GM12878 (cell line): ENCODE results near the gene LIX1L. TPM values are rescaled to one million over a fixed set of nuclear protein-coding genes. Genes with fewer than 3 reads are reported as not detected.

ENCODE experiments used
- ATAC-seq: fragments of 200-7000 bp; cut with Tn5 transposase; 3 replicates; pipeline ENCODE4 v1.9.1; 2020; ENCODE audit warnings: mild to moderate bottlenecking, moderate library complexity
- BruUV-seq: library from RNA; stranded (reverse); fragments of 400-500 nt; replicated peaks from 2 replicates; lab custom pipeline; 2021; lab: Mats Ljungman, UMichigan
- CTCF ChIA-PET: fragments of 300-600 bp; sonication (Branson Sonifier 250); formaldehyde crosslinking; extraction: SDS; loops from one replicate; lab custom pipeline; 2021; ENCODE audit warnings: inconsistent platforms; lab: Yijun Ruan, JAX
- POLR2A ChIA-PET: fragments of 350-600 bp; formaldehyde crosslinking; extraction: SDS; loops from one replicate; lab custom pipeline; 2021; ENCODE audit warnings: inconsistent platforms; lab: Charles Lee
- RAD21 ChIA-PET: fragments of 300-600 bp; sonication (Branson Sonifier 250); formaldehyde crosslinking; loops from one replicate; lab custom pipeline; 2023; ENCODE audit warnings: antibody characterized with exemption; ENCODE audit not compliant: unreplicated experiment; lab: Charles Lee
- SMC1A ChIA-PET: fragments of 300-600 bp; sonication (Branson Sonifier 250); formaldehyde crosslinking; loops from one replicate; lab custom pipeline; 2023; ENCODE audit not compliant: unreplicated experiment, uncharacterized antibody; lab: Charles Lee
- DNase-seq: peaks from one replicate; pipeline ENCODE4 v3.0.0-alpha.2; 2011; ENCODE audit warnings: low read depth, low spot score
- FAIRE-seq: peaks from 3 replicates; lab custom pipeline; 2011; peaks lifted over from hg19 to GRCh38; lab: Jason Lieb, UNC
- H2AFZ ChIP-seq: 2 replicates; pipeline ENCODE4 v1.6.0; 2011; ENCODE audit warnings: low read depth, low read length, control low read depth; ENCODE audit not compliant: control insufficient read depth
- H3K27ac ChIP-seq: 2 replicates; pipeline ENCODE4 v1.5.1; 2011; ENCODE audit warnings: control low read depth; ENCODE audit not compliant: control insufficient read depth, insufficient read depth
- H3K27me3 ChIP-seq, 2 experiments: replicated peaks in 1 of 2; 2 replicates each; pipeline versions ENCODE4 v1.6.0 to v1.6.1; 2011; ENCODE audit warnings: low read length in 1 of 2; ENCODE audit not compliant: control insufficient read depth in 2 of 2, insufficient read depth in 2 of 2
- H3K36me3 ChIP-seq, 2 experiments: 2 replicates each; pipeline ENCODE4 v1.5.1; 2011; ENCODE audit warnings: low read length in 1 of 2; ENCODE audit not compliant: control insufficient read depth in 2 of 2, insufficient read depth in 2 of 2
- H3K4me1 ChIP-seq: 2 replicates; pipeline ENCODE4 v1.6.1; 2011; ENCODE audit warnings: mild to moderate bottlenecking, low read length, moderate library complexity, mixed read lengths; ENCODE audit not compliant: control insufficient read depth, insufficient read depth
- H3K4me2 ChIP-seq: 2 replicates; pipeline ENCODE4 v1.6.0; 2011; ENCODE audit warnings: control low read depth; ENCODE audit not compliant: control insufficient read depth, insufficient read depth
- H3K4me3 ChIP-seq: fragments of 200-600 bp; sonication (generic); 2 replicates; pipeline ENCODE4 v1.5.1; 2016
- H3K79me2 ChIP-seq: 2 replicates; pipeline ENCODE4 v1.6.0; 2011; ENCODE audit warnings: low read length; ENCODE audit not compliant: control insufficient read depth, insufficient read depth
- H3K9ac ChIP-seq: 2 replicates; pipeline ENCODE4 v1.8.0; 2011; ENCODE audit warnings: low read length, control low read depth, mixed read lengths; ENCODE audit not compliant: control insufficient read depth, insufficient read depth
- H3K9me3 ChIP-seq: replicated peaks from 3 replicates; pipeline ENCODE4 v1.5.1; 2011; ENCODE audit warnings: mild to moderate bottlenecking, low read length; ENCODE audit not compliant: control insufficient read depth, insufficient read depth
- H4K20me1 ChIP-seq: 2 replicates; pipeline ENCODE4 v1.6.0; 2011; ENCODE audit not compliant: control insufficient read depth, insufficient read depth
- ATF7 ChIP-seq: fragments of 450-650 bp; IDR thresholded peaks from 2 replicates; pipeline ENCODE4 v1.6.1; 2016; ENCODE audit warnings: low read depth, mild to moderate bottlenecking
- CUX1 ChIP-seq: IDR thresholded peaks from 2 replicates; pipeline ENCODE4 v1.6.1; 2012; ENCODE audit warnings: improper control_type of control experiment, low read depth, low read length; ENCODE audit not compliant: insufficient replicate concordance
- LARP7 ChIP-seq: fragments of 450-650 bp; IDR thresholded peaks from 2 replicates; pipeline ENCODE4 v1.6.1; 2017; ENCODE audit warnings: mild to moderate bottlenecking
- PBX3 ChIP-seq: IDR thresholded peaks from 2 replicates; pipeline ENCODE4 v1.6.1; 2011; ENCODE audit warnings: mild to moderate bottlenecking, low read depth, low read length, moderate library complexity; ENCODE audit not compliant: insufficient replicate concordance
- POLR2A ChIP-seq: IDR thresholded peaks from 2 replicates; pipeline ENCODE4 v1.6.1; 2011; ENCODE audit warnings: low read depth, mild to moderate bottlenecking, low read length
- PRDM15 ChIP-seq: fragments of 450-650 bp; formaldehyde crosslinking; IDR thresholded peaks from 2 replicates; pipeline ENCODE4 v1.4.0; 2020; ENCODE audit warnings: mild to moderate bottlenecking, moderate library complexity
- SPI1 ChIP-seq: IDR thresholded peaks from 2 replicates; pipeline ENCODE4 v1.6.1; 2011; ENCODE audit warnings: low read depth, mild to moderate bottlenecking, low read length, moderate library complexity, borderline replicate concordance; ENCODE audit not compliant: insufficient read depth
- WGBS: methylation state at CpG from one replicate; pipeline ENCODE4 v1.1.6; 2016; ENCODE audit warnings: low lambda C conversion rate; ENCODE audit not compliant: insufficient replicate concordance, insufficient coverage; ENCODE audit errors: missing lambda C conversion rate; 5-methylcytosine and 5-hydroxymethylcytosine counted together
- in situ Hi-C: fragments of 300-500 bp; cut with MboI; formaldehyde crosslinking; loops from 9 replicates; pipeline ENCODE4 v1.14.3; 2018; ENCODE audit warnings: mixed read lengths
- intact Hi-C: fragments of 100-400 bp; cut with micrococcal nuclease; formaldehyde crosslinking; loops from one replicate; pipeline ENCODE4 v1.14.2; 2022; ENCODE audit not compliant: unreplicated experiment
- polyA plus RNA-seq, 11 experiments: library from polyadenylated mRNA; depleted of rRNA in 4 of 11; unstranded in 6 of 11; stranded (reverse) in 5 of 11; fragments of >200 nt; fragmentation: Nextera tagmentation in 4 of 11; fragmentation: Illumina TruSeq in 1 of 11; extraction: Ambion mirVana in 4 of 11; extraction: Trizol in 1 of 11; gene quantifications; 1 replicate in 1 of 11; 2 replicates in 10 of 11; pipeline versions ENCODE4 v1.2.1 to v1.2.3, GENCODE V29; 2011 to 2016; ENCODE audit warnings: inconsistent platforms in 2 of 11, missing spikeins in 2 of 11, low read depth in 1 of 11
- total RNA-seq, 4 experiments: library from RNA; depleted of rRNA in 3 of 4; stranded (reverse); fragments of >200 nt in 3 of 4; fragmentation: Illumina TruSeq in 1 of 4; extraction: Trizol in 1 of 4; gene quantifications; 2 replicates each; pipeline versions ENCODE4 v1.2.1 to v1.2.3, GENCODE V29; 2013 to 2021

Gene LIX1L
- total and polyA plus RNA-seq, 10 of the 15 experiments (the other 5 are each of a cell fraction or from before 2014, with no cell fraction given): 5.5 to 48.2 (median 15.3) TPM

GRCh38 chr1:145897969-145898368, 59.8 kb downstream of the LIX1L start (continued):
- no peak for TF ChIP-seq PBX3

GRCh38 chr1:145895471-145895870, 62.3 kb downstream of the LIX1L start:
- BruUV-seq: no TSS peak
- ChIA-PET RAD21 (interaction anchor here (0.9 to 1.5 kb wide), 3 partner anchors 50 to 117 kb away, joined by 3 to 4 read pairs (median 3); partner anchors contain the start of gene NUDT17), CTCF (interaction anchor here (0.7 to 2.0 kb wide), 9 partner anchors 11 to 117 kb away, joined by 3 to 9 read pairs (median 3); partner anchors contain the start of genes ITGA10 and PIAS3), POLR2A (no interaction called here), SMC1A (interaction anchor here (0.9 to 1.4 kb wide), 5 partner anchors 13 to 60 kb away, joined by 3 to 4 read pairs (median 3); partner anchors contain the start of gene PIAS3)
- ATAC-seq (no peak), DNase-seq (no peak), FAIRE-seq (no peak)
- Histone ChIP-seq H3K4me1 (no peaks in the 10 kb centered on the region), H3K36me3 (no peaks in the 10 kb centered on the region), H3K9ac (no peak overlapping the region), H3K4me3 (no peak overlapping the region), H3K4me2 (no peak overlapping the region), H2AFZ (no peak overlapping the region), H4K20me1 (no peaks in the 10 kb centered on the region), H3K27me3 (no peaks in the 10 kb centered on the region), H3K9me3 (no peaks in the 10 kb centered on the region), H3K79me2 (no peaks in the 10 kb centered on the region), H3K27ac (no peak overlapping the region)
- in situ Hi-C loops: loop anchor here (5.0 kb wide), 1 partner anchor 117 kb away; no protein-coding TSS in a partner anchor
- intact Hi-C loops: no loop called here
- 100% methylated on average over 1 of the region's 1 CpG for WGBS
- TF ChIP-seq ATF7 (no peak), CUX1 (no peak), PRDM15 (CRISPR knock-in tag) (no peak), SPI1 (no peak), POLR2A (no peak), LARP7 (no peak)
